Measurements from ENCODE around the gene AGBL5.

AGBL5 gene

DNA sequence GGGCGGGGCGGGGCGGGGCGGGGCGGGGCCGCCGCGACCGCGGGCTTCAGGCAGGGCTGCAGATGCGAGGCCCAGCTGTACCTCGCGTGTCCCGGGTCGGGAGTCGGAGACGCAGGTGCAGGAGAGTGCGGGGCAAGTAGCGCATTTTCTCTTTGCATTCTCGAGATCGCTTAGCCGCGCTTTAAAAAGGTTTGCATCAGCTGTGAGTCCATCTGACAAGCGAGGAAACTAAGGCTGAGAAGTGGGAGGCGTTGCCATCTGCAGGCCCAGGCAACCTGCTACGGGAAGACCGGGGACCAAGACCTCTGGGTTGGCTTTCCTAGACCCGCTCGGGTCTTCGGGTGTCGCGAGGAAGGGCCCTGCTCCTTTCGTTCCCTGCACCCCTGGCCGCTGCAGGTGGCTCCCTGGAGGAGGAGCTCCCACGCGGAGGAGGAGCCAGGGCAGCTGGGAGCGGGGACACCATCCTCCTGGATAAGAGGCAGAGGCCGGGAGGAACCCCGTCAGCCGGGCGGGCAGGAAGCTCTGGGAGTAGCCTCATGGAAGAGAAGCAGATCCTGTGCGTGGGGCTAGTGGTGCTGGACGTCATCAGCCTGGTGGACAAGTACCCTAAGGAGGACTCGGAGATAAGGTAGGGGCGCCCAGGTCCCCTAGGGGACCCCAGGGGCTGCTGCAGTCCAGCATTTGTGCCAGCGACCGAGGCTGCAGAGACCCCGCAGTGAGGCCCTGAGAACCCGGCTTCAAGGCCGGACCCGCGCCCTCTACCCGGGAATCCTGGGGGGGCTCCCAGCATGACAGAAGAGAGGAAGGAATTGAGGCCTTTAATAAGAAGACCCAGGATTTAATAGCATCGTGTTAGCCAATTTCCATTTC is 35.5 kb downstream of the AGBL5 start, which contains the start of gene KHK (continued):
- TF ChIP-seq KLF9 (tag by site-specific recombination; IDR thresholded peaks at IDR 0.05; ENCODE audit: low read depth), result peak; percentile 58
- peak; percentile 59 for TF ChIP-seq IKZF3 (tag by site-specific recombination; IDR thresholded peaks at IDR 0.05)
- peak; percentile 61 for TF ChIP-seq ZBTB17 (tag by site-specific recombination; IDR thresholded peaks at IDR 0.05)
- no peak for TF ChIP-seq ZNF26 (tag by site-specific recombination; IDR thresholded peaks at IDR 0.05)
- TF ChIP-seq ZFP3 (tag by site-specific recombination; IDR thresholded peaks at IDR 0.05; ENCODE audit: low read depth), result no peak
- TF ChIP-seq ZNF302 (tag by site-specific recombination; IDR thresholded peaks at IDR 0.05; ENCODE audit: low read depth), result no peak
- TF ChIP-seq SP3 (tag by site-specific recombination; IDR thresholded peaks at IDR 0.05), result peak; percentile 81
- TF ChIP-seq GLI4 (tag by site-specific recombination; IDR thresholded peaks at IDR 0.05), result no peak
- no peak for TF ChIP-seq ZNF837 (tag by site-specific recombination; IDR thresholded peaks at IDR 0.05)
- TF ChIP-seq ZNF692 (tag by site-specific recombination; IDR thresholded peaks at IDR 0.05), result 0 out of 2 replicates have a peak, but pooled peaks have one; percentile 9
- TF ChIP-seq, protein P1, sequence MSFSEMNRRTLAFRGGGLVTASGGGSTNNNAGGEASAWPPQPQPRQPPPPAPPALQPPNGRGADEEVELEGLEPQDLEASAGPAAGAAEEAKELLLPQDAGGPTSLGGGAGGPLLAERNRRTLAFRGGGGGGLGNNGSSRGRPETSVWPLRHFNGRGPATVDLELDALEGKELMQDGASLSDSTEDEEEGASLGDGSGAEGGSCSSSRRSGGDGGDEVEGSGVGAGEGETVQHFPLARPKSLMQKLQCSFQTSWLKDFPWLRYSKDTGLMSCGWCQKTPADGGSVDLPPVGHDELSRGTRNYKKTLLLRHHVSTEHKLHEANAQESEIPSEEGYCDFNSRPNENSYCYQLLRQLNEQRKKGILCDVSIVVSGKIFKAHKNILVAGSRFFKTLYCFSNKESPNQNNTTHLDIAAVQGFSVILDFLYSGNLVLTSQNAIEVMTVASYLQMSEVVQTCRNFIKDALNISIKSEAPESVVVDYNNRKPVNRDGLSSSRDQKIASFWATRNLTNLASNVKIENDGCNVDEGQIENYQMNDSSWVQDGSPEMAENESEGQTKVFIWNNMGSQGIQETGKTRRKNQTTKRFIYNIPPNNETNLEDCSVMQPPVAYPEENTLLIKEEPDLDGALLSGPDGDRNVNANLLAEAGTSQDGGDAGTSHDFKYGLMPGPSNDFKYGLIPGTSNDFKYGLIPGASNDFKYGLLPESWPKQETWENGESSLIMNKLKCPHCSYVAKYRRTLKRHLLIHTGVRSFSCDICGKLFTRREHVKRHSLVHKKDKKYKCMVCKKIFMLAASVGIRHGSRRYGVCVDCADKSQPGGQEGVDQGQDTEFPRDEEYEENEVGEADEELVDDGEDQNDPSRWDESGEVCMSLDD (tag by site-specific recombination; IDR thresholded peaks at IDR 0.05), result no peak
- TF ChIP-seq ZNF223 (tag by site-specific recombination; IDR thresholded peaks at IDR 0.05), result no peak
- TF ChIP-seq ZNF624 (tag by site-specific recombination; IDR thresholded peaks at IDR 0.05), result no peak
- TF ChIP-seq KLF7 (tag by site-specific recombination; IDR thresholded peaks at IDR 0.05; ENCODE audit: borderline replicate concordance), result no peak
- peak; percentile 27; the same call in 1 of the 2 replicates for TF ChIP-seq SP2 (tag by site-specific recombination; IDR thresholded peaks at IDR 0.05)
- TF ChIP-seq SCRT2 (tag by site-specific recombination; IDR thresholded peaks at IDR 0.05), result 0 out of 2 replicates have a peak, but pooled peaks have one; percentile 7
- no peak for TF ChIP-seq SETDB1 (IDR thresholded peaks at IDR 0.05; ENCODE audit: insufficient read length, low read length)
- peak; percentile 46 for TF ChIP-seq ZXDB (tag by site-specific recombination; IDR thresholded peaks at IDR 0.05)
- TF ChIP-seq ZNF146 (tag by site-specific recombination; IDR thresholded peaks at IDR 0.05), result no peak
- peak; percentile 49; the same call in 1 of the 2 replicates for TF ChIP-seq KLF8 (tag by site-specific recombination; IDR thresholded peaks at IDR 0.05)
- no peak for TF ChIP-seq ZNF350 (tag by site-specific recombination; IDR thresholded peaks at IDR 0.05)
- no peak for TF ChIP-seq ZNF211 (tag by site-specific recombination; IDR thresholded peaks at IDR 0.05; ENCODE audit: low read depth)
- peak; percentile 37; the same call in 1 of the 2 replicates for TF ChIP-seq ZNF76 (tag by site-specific recombination; IDR thresholded peaks at IDR 0.05; ENCODE audit: borderline replicate concordance, low read depth)
- TF ChIP-seq ZNF530 (tag by site-specific recombination; IDR thresholded peaks at IDR 0.05; ENCODE audit: low read depth), result no peak
- 0 out of 2 replicates have a peak, but pooled peaks have one; percentile 15 for TF ChIP-seq KLF16 (tag by site-specific recombination; IDR thresholded peaks at IDR 0.05)
- TF ChIP-seq ZNF341 (tag by site-specific recombination; IDR thresholded peaks at IDR 0.05; ENCODE audit: low read depth), result peak; percentile 53; the same call in 1 of the 2 replicates
- no peak for TF ChIP-seq ZNF404 (tag by site-specific recombination; IDR thresholded peaks at IDR 0.05)

Measured in HEK293 (cell line).